NT2/D1 (cell line): Measurements from ENCODE around the gene MRGPRF.

Experiments used
- SUZ12 ChIP-seq: IDR thresholded peaks from 2 replicates; pipeline ENCODE4 v1.6.1; 2011; ENCODE audit not compliant: insufficient read length, insufficient read depth; ENCODE audit errors: extremely low read depth
- YY1 ChIP-seq: IDR thresholded peaks from 2 replicates; pipeline ENCODE4 v1.6.1; 2011; ENCODE audit not compliant: insufficient read length, insufficient read depth
- ZNF274 ChIP-seq: IDR thresholded peaks from 2 replicates; pipeline ENCODE4 v1.6.1; 2011; ENCODE audit warnings: mild to moderate bottlenecking, low read depth, low read length

DNA sequence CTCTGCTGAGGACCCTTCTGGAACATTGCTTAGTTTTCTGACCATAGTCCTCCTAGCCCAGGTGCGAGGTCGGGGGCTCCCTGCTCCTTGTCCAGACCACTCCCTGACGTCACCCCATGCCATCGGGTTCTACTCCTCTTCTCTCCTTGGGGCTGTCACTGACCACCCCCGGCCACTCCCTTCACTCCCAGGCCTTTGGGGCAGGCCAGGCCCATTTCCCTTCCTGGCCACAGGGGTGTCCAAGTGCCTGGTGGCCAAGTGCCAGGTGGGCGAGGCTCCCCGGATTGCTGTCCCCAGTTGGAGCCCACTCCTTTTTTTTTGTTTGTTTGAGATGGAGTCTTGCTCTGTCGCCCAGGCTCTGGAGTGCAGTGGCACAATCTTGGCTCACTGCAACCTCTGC lies 51.8 kb downstream of the MRGPRF start:
- TF ChIP-seq YY1 (no peak), ZNF274 (no peak), SUZ12 (no peak)
